Activated naive CD8-positive, alpha-beta T cell treated with anti-CD3 and anti-CD28 coated beads, Interleukin-2, amount 50 U/mL, for 24 hours (primary cell): ENCODE results near the gene HOMEZ.
"Not testable (repeated sequence)": the region's sequence is repeated elsewhere in the genome, so short reads cannot be mapped to it uniquely, and the experiment has no call there.

ENCODE experiments used
- ATAC-seq: fragments of 150-1000 bp; cut with Tn5 transposase; one replicate; pipeline ENCODE4 v1.10.0; 2021
- DNase-seq: peaks from one replicate; pipeline ENCODE4 v3.0.0; 2021
- H3K27ac Mint-ChIP-seq: one replicate; pipeline ENCODE4 v1.8.0; 2021; ENCODE audit warnings: mild to moderate bottlenecking, mixed read lengths
- H3K27me3 Mint-ChIP-seq: one replicate; pipeline ENCODE4 v1.8.0; 2021; ENCODE audit warnings: mixed read lengths
- H3K36me3 Mint-ChIP-seq: one replicate; pipeline ENCODE4 v1.8.0; 2021; ENCODE audit warnings: low read depth, mixed read lengths
- H3K4me1 Mint-ChIP-seq: one replicate; pipeline ENCODE4 v1.8.0; 2021; ENCODE audit warnings: mixed read lengths
- H3K4me3 Mint-ChIP-seq: one replicate; pipeline ENCODE4 v1.8.0; 2021; ENCODE audit warnings: mild to moderate bottlenecking, moderate library complexity, mixed read lengths
- H3K9me3 Mint-ChIP-seq: one replicate; pipeline ENCODE4 v1.8.0; 2021; ENCODE audit warnings: mixed read lengths

The HOMEZ gene

DNA sequence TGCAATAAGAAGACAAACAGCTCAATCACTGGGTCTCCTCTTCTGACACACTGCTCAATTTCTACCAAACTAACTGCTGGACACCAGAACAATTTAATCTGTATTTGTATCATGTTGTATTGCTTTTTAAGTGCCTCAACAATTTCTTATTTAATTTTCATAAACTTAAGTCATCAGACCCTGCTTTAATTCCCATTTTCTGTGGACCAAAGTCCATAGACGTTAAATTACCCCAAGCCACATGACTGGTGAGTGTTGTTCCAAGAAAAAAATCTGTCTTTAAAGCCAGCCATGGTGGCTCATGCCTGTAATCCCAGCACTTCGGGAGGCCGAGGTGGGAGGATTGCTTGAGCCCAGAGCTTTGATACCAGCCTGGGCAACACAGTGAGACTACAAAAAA lies 8.7 kb downstream of the HOMEZ start:
- no peaks in the 10 kb centered on the region for H3K4me1 Mint-ChIP-seq
- H3K9me3 Mint-ChIP-seq, result no peaks in the 10 kb centered on the region
- no peak for DNase-seq
- no peak overlapping the region for H3K27ac Mint-ChIP-seq
- peaks cover 10% of the 10 kb centered on the region for H3K36me3 Mint-ChIP-seq
- no peak overlapping the region for H3K4me3 Mint-ChIP-seq
- H3K27me3 Mint-ChIP-seq, result no peaks in the 10 kb centered on the region
- ATAC-seq, result no peak

DNA sequence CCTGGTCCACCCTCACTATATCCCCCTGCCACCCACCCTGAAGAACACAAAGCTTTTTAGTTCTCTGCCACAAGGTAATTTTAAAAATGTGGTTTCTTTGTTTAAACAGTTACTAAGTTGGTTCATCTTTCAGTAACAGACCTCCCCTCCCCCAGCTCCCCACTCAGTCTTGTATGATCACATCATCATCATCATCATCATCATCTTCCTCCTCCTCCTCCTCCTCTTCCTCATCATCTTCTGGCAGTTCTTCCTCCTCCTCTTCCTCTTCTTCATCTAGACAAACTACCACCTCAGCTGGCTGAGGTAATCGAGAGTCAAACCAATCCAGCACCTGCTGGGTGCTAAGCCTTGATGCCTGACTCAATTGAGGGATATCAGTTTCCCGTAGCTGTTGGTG lies 10.5 kb downstream of the HOMEZ start:
- DNase-seq, result no peak
- no peaks in the 10 kb centered on the region for H3K27me3 Mint-ChIP-seq
- H3K36me3 Mint-ChIP-seq, result peaks cover 10% of the 10 kb centered on the region
- H3K4me1 Mint-ChIP-seq, result no peaks in the 10 kb centered on the region
- H3K9me3 Mint-ChIP-seq, result no peaks in the 10 kb centered on the region
- no peak for ATAC-seq
- no peak overlapping the region for H3K4me3 Mint-ChIP-seq
- no peak overlapping the region for H3K27ac Mint-ChIP-seq

DNA sequence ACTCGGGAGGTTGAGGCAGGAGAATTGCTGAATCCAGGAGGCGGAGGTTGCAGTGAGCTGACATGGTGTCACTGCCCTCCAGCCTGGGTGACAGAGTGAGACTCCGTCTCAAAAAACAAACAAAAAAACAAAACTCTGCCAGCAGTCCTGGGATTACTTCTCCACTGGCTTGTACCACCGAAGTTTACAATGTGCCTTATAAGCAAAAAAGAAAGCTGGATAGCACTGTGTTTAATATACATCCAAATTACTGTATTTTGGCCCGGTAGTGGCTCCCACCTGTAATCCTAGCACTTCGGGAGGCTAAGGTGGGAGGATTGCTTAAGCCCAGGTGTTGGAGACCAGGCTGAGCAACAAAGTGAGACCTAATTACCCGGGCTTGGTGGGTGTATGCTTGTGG lies 16.7 kb downstream of the HOMEZ start:
- H3K27me3 Mint-ChIP-seq, result peaks cover 9% of the 10 kb centered on the region
- no peaks in the 10 kb centered on the region for H3K4me1 Mint-ChIP-seq
- no peak overlapping the region for H3K27ac Mint-ChIP-seq
- DNase-seq, result no peak
- no peaks in the 10 kb centered on the region for H3K9me3 Mint-ChIP-seq
- no peaks in the 10 kb centered on the region for H3K36me3 Mint-ChIP-seq
- no peak overlapping the region for H3K4me3 Mint-ChIP-seq
- ATAC-seq, result no peak

- not testable (repeated sequence) for H3K27ac Mint-ChIP-seq, DNase-seq, ATAC-seq, H3K36me3 Mint-ChIP-seq, H3K4me1 Mint-ChIP-seq, H3K9me3 Mint-ChIP-seq, H3K4me3 Mint-ChIP-seq
- H3K27me3 Mint-ChIP-seq, result peaks cover 29% of the 10 kb centered on the region
Observed at GRCh38 chr14:23260849-23261248, 25.1 kb downstream of the HOMEZ start.

GRCh38 chr14:23259426-23259825 lies 26.5 kb downstream of the HOMEZ start:
- Mint-ChIP-seq H3K27me3 (peaks cover 22% of the 10 kb centered on the region), H3K4me3 (no peak overlapping the region)

GRCh38 chr14:23258256-23258655 lies 27.7 kb downstream of the HOMEZ start:
- no peak overlapping the region for H3K27ac Mint-ChIP-seq
- no peaks in the 10 kb centered on the region for H3K9me3 Mint-ChIP-seq
- ATAC-seq (no peak), DNase-seq (no peak)
- no peak overlapping the region for H3K4me3 Mint-ChIP-seq
- H3K27me3 Mint-ChIP-seq, result peaks cover 18% of the 10 kb centered on the region
- H3K36me3 Mint-ChIP-seq, result no peaks in the 10 kb centered on the region
- H3K4me1 Mint-ChIP-seq, result no peaks in the 10 kb centered on the region

More at GRCh38 chr14:23259426-23259825, 26.5 kb downstream of the HOMEZ start:
- no peaks in the 10 kb centered on the region for H3K36me3 Mint-ChIP-seq
- H3K4me1 Mint-ChIP-seq, result no peaks in the 10 kb centered on the region
- no peaks in the 10 kb centered on the region for H3K9me3 Mint-ChIP-seq
- ATAC-seq, result no peak
- H3K27ac Mint-ChIP-seq, result no peak overlapping the region
- DNase-seq, result no peak

- Mint-ChIP-seq H3K36me3 (no peaks in the 10 kb centered on the region), H3K4me3 (no peak overlapping the region), H3K4me1 (no peaks in the 10 kb centered on the region), H3K27ac (no peak overlapping the region), H3K27me3 (peaks cover 16% of the 10 kb centered on the region), H3K9me3 (no peaks in the 10 kb centered on the region)
- DNase-seq (no peak), ATAC-seq (no peak)
Observed at GRCh38 chr14:23252420-23253333, 33.3 kb downstream of the HOMEZ start.

DNA sequence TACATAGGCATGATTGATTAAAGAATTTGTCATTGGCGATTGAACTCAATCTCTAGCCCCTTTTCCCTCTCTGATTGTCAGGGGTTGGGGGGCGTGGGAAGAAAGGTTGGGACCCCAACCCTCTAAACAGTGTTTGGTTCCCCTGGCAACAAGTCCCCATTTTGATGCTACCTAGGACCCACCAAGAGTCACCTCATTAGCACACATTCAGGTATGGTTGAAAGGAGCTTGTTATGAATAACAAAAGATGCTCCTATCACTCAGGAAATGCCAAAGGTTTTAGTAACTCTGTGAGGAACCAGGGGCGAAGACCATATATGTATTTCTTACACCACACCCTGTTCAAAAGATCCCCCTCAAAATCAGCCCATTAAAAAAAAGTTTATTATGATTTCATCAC lies 33.9 kb downstream of the HOMEZ start:
- DNase-seq (no peak), ATAC-seq (no peak)
- Mint-ChIP-seq H3K27me3 (peaks cover 16% of the 10 kb centered on the region), H3K4me1 (no peaks in the 10 kb centered on the region), H3K4me3 (no peak overlapping the region), H3K27ac (no peak overlapping the region), H3K36me3 (no peaks in the 10 kb centered on the region), H3K9me3 (no peaks in the 10 kb centered on the region)

GRCh38 chr14:23249824-23250223 lies 36.1 kb downstream of the HOMEZ start:
- no peak overlapping the region for H3K4me3 Mint-ChIP-seq
- no peaks in the 10 kb centered on the region for H3K9me3 Mint-ChIP-seq
- H3K4me1 Mint-ChIP-seq, result no peaks in the 10 kb centered on the region
- H3K27ac Mint-ChIP-seq, result no peak overlapping the region
- H3K27me3 Mint-ChIP-seq, result peaks cover 16% of the 10 kb centered on the region
- no peak for DNase-seq
- no peak for ATAC-seq
- H3K36me3 Mint-ChIP-seq, result no peaks in the 10 kb centered on the region

DNA sequence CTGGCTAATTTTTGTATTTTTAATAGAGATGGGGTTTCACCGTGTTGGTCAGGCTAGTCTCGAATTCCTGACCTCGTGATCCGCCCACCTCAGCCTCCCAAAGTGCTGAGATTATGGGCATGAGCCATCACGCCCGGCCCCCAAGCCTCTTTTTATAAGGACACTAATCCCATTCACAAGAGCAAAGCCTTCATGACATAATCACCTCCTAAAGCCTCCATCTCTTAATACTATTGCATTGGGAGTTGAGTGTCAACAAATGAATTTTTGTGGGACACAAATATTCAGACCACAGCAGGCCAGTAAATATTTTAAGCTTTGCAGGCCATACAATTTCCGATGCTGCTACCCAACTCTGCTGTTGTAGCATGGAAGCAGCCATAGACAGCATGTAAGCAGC lies 37.3 kb downstream of the HOMEZ start:
- Mint-ChIP-seq H3K27ac (no peak overlapping the region), H3K4me3 (no peak overlapping the region), H3K36me3 (no peaks in the 10 kb centered on the region), H3K27me3 (peaks cover 16% of the 10 kb centered on the region), H3K4me1 (no peaks in the 10 kb centered on the region), H3K9me3 (no peaks in the 10 kb centered on the region)
- no peak for ATAC-seq
- no peak for DNase-seq

DNA sequence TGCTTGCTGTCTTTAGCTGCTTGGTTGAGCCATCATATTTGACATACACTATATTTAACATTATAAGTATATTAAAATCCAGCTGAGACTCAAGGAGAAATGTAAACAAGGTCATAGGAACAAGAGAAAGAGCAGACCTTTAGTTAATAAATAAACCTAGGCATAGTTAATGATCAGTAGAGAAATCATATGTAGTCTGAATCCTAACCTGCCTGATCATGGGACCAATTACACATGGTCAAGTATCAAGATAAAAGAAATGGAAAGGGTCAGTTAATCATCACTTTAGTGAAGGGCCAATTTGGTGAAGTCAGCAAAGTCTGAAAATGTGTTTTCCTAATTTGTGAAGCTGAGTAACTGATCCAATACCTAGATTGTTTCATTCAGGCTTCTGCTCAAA lies 40.6 kb downstream of the HOMEZ start:
- Mint-ChIP-seq H3K4me1 (no peaks in the 10 kb centered on the region), H3K9me3 (no peaks in the 10 kb centered on the region), H3K4me3 (no peak overlapping the region), H3K36me3 (no peaks in the 10 kb centered on the region), H3K27ac (no peak overlapping the region), H3K27me3 (peaks cover 2% of the 10 kb centered on the region)
- DNase-seq, result no peak
- no peak for ATAC-seq

- H3K27me3 Mint-ChIP-seq, result peaks cover 10% of the 10 kb centered on the region
- no peaks in the 10 kb centered on the region for H3K36me3 Mint-ChIP-seq
- peaks cover under 1% of the 10 kb centered on the region for H3K4me1 Mint-ChIP-seq
Observed at GRCh38 chr14:23243066-23243465, 42.9 kb downstream of the HOMEZ start.

DNA sequence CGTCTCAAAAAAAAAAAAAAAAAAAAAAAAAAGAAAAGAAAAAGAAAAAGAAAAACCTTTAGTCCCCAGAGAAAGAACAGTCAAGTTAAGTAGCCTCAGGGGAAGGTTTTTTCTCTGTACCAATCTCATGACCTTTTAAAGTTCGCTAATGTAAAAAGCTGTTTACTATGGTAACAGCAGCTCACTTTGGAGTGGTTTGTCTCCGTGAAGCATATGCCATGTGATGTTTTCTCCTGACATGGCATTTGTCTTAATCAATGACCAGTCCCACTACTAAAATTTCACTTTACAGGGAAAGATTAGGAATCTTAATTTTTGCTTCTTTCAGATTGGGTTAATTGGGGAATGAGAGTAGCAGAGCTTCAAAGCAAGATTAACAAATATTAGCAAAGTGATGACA lies 43.9 kb downstream of the HOMEZ start:
- peaks cover 18% of the 10 kb centered on the region for H3K27me3 Mint-ChIP-seq
- H3K36me3 Mint-ChIP-seq, result no peaks in the 10 kb centered on the region
- ATAC-seq (no peak), DNase-seq (no peak)
- no peak overlapping the region for H3K27ac Mint-ChIP-seq
- no peak overlapping the region for H3K4me3 Mint-ChIP-seq
- H3K4me1 Mint-ChIP-seq, result peaks cover 6% of the 10 kb centered on the region
- H3K9me3 Mint-ChIP-seq, result no peaks in the 10 kb centered on the region

More at GRCh38 chr14:23243066-23243465, 42.9 kb downstream of the HOMEZ start:
- ATAC-seq (no peak), DNase-seq (no peak)
- H3K4me3 Mint-ChIP-seq, result no peak overlapping the region
- no peak overlapping the region for H3K27ac Mint-ChIP-seq
- H3K9me3 Mint-ChIP-seq, result no peaks in the 10 kb centered on the region

DNA sequence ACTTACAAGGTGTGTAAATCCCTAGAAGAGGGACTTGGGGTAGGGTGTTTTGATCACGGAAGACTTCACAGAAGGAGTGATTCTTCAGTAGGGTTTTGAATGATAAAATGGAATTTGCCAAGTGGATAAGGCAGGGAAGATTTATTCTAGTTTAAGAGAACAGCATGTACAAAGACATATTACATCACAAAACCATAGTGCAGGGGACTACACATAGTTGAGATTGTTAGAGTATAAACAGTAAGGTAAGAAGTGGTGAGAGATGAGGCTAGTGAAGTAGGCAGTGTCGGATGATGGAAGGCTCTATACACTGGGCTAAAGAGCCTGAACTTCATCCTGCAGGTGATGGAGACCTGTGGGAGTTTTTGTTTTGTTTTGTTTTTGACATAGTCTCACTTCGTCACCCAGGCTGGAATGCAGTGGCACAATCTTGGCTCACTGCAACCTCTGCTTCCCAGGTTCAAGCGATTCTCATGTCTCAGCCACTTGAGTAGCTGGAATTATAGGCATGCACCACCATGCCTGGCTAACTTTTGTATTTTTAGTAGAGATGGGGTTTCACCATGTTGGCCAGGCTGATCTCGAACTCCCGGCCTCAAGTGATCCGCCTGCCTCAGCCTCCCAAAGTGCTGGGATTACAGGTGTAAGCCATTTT lies 44.7 kb downstream of the HOMEZ start:
- H3K27me3 Mint-ChIP-seq, result peaks cover 22% of the 10 kb centered on the region
- H3K4me3 Mint-ChIP-seq, H3K27ac Mint-ChIP-seq, ATAC-seq, H3K9me3 Mint-ChIP-seq, H3K36me3 Mint-ChIP-seq, DNase-seq, H3K4me1 Mint-ChIP-seq: not testable (repeated sequence)

DNA sequence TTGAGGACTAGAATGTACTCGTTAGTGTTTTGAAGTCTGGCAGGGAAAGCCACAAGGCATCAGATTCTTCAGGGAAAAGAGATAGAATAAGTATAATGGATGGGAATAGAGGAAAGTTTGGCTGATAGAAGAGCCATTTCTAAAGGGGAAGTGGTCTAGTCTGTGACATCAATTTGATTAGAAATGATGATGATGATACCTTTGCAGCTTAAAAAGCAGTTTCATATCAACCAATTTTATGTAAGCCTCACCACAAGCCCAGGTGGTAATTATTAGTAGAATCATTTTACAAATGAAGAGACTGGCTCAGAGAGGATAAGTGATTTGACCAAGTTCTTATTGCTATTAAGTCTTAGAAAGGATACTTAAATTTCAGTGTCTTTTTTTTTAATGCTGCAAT lies 45.3 kb downstream of the HOMEZ start:
- Mint-ChIP-seq H3K9me3 (no peaks in the 10 kb centered on the region), H3K27me3 (peaks cover 22% of the 10 kb centered on the region), H3K4me3 (no peak overlapping the region), H3K36me3 (no peaks in the 10 kb centered on the region), H3K27ac (no peak overlapping the region), H3K4me1 (peaks cover 6% of the 10 kb centered on the region)
- DNase-seq, result no peak
- ATAC-seq, result no peak
